D721Med (cell line): Measurements from ENCODE around the gene COL15A1.
"Not testable (repeated sequence)": the region's sequence is repeated elsewhere in the genome, so short reads cannot be mapped to it uniquely, and the experiment has no call there.

Experiments
- DNase-seq: peaks from one replicate; pipeline ENCODE4 v3.0.0; 2011; ENCODE audit warnings: low spot score; ENCODE audit not compliant: insufficient read length
- FAIRE-seq: peaks from 2 replicates; lab custom pipeline; 2011; peaks lifted over from hg19 to GRCh38; lab: Jason Lieb, UNC
- TF ChIP-seq, protein P1 (sequence below): IDR thresholded peaks from 2 replicates; pipeline ENCODE4 v1.5.1; 2012; ENCODE audit warnings: mild to moderate bottlenecking, control low read depth; ENCODE audit not compliant: insufficient read depth; ENCODE audit errors: missing control alignments

COL15A1 gene

DNA sequence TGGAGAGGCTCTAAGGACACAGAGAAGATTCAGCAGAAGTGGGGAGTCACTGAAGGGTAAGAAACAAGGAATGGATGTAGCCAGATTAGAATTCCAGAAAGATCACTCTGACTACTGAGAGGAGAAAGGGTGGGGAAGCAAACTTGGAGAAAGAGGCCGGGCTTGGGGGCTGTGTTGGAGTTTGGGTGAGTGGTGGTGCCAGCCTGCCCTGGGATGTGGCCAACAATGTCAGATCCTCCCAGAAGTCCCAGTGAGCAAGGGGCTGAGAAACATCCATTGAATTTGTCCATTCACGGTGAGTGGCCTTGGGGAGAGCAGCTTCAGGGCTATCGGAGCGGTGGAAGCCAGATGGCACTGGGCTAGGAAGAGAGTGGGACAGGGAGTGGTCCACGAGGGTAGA lies 60.4 kb downstream of the COL15A1 start:
- no peak for FAIRE-seq
- no peak for DNase-seq
- TF ChIP-seq, protein P1, sequence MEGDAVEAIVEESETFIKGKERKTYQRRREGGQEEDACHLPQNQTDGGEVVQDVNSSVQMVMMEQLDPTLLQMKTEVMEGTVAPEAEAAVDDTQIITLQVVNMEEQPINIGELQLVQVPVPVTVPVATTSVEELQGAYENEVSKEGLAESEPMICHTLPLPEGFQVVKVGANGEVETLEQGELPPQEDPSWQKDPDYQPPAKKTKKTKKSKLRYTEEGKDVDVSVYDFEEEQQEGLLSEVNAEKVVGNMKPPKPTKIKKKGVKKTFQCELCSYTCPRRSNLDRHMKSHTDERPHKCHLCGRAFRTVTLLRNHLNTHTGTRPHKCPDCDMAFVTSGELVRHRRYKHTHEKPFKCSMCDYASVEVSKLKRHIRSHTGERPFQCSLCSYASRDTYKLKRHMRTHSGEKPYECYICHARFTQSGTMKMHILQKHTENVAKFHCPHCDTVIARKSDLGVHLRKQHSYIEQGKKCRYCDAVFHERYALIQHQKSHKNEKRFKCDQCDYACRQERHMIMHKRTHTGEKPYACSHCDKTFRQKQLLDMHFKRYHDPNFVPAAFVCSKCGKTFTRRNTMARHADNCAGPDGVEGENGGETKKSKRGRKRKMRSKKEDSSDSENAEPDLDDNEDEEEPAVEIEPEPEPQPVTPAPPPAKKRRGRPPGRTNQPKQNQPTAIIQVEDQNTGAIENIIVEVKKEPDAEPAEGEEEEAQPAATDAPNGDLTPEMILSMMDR = no peak

DNA sequence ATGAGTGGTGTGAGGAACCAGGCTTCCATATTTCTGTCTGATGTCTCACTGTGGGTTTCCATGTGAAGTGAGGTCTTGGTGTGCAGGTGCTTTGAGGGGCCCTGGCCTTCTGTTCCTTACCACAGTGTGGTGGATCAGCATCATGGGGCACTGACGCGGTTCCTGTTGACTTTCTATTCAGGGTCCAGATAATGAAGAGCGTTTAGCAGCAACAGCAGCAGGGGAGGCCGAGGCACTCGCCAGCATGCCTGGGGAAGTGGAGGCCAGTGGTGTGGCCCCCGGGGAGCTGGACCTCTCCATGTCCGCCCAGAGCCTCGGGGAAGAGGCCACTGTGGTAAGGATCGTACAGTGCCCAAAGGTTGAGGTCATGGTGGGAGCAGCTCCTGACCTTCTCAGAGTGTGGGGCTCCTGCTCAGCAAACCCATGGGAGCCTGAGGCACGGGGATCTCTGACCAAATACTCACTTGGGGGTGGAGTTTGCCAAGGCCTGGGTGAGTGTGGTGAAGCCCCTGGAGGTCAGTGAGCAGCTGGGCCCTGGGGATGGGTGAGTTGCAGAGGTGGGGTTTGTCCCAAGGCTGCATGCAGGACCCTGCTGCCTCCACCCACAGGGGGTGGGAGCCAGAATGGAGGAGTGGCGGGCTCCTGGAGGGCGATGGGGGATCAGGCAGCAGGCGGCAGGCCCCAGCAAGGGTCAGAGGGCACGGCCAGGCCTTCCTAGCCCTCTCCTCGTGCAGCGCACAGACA lies 61.2 kb downstream of the COL15A1 start:
- DNase-seq (no peak), FAIRE-seq (no peak)
- TF ChIP-seq, protein P1 = no peak

DNA sequence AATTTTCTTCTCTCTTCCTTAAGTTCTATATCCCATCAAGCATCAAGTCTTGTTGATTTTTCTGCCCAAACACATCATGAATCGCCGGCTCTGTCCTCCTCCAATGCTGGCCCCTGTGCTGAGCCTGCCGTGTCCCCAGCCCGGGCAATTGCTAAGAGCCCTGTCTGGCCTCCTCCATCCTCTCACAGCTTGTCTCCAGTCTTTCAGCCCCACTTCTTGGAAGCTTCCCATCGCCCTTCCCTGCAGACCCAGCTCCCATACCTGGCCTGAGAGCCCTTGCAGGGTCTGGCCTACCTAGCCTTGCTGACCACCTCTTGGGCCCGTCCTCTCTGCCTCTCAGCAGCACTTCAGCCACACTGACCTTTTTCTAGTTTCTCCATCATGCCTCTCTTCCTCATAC lies 61.9 kb downstream of the COL15A1 start:
- FAIRE-seq (no peak), DNase-seq (no peak)
- TF ChIP-seq, protein P1 = no peak

DNA sequence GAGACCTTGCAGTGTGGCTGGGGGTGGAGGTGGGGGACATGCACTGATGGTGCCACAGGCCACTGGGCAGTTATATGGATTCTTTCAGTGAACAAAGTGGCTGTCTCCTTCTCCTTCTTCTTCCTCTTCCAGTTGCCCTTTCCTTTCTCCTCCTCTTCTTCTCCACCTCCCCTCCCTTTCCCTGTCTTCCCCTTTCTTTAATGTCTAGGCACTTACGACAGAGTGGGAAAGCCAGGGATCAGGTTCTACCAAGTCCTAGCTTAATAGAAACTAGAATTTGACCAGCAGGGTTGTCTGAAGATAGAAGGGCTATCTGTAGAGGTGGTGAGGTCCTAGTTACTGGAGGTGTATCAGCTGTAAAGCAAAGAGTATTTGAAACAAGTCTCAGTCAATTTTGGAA lies 62.8 kb downstream of the COL15A1 start:
- TF ChIP-seq, protein P1 = no peak
- DNase-seq (no peak), FAIRE-seq (no peak)

DNA sequence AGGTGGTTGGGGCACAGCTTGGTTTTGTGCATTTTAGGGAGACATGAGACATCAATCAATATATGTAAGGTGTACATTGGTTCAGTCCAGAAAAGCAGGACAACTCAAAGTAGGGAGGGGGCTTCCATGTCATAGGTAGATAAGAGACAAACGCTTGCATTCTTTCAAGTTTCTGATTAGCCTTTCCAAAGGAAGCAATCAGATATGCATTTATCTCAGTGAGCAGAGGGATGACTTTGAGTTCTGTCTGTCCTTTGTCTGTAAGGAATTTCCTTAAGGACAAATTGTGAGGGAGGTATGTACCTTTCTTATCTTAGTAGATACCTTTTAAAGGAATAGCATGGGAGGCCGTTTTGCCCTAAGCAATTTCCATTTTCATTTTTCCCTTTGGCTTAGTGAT lies 63.3 kb downstream of the COL15A1 start:
- DNase-seq = no peak
- TF ChIP-seq, protein P1 = no peak
- no peak for FAIRE-seq

DNA sequence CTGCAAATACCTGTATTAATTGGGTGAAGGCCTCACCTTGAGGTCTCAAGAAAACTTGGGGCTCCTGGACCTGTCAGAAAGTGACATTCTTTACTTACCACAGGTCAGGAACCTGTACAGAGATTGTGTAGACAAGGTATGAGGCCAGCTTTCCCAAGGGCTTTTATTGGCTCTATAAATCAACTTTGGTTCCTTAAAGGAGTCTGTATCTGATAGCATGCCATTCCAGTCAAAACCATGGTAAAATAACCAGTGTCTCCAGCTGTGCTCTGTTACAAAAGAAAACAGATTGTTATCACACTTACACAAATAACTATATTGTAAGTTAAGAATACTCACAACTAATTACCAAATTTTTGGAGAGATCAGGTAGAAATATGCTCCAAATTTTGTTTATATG lies 64.5 kb downstream of the COL15A1 start:
- TF ChIP-seq, protein P1 = no peak
- DNase-seq (no peak), FAIRE-seq (no peak)

DNA sequence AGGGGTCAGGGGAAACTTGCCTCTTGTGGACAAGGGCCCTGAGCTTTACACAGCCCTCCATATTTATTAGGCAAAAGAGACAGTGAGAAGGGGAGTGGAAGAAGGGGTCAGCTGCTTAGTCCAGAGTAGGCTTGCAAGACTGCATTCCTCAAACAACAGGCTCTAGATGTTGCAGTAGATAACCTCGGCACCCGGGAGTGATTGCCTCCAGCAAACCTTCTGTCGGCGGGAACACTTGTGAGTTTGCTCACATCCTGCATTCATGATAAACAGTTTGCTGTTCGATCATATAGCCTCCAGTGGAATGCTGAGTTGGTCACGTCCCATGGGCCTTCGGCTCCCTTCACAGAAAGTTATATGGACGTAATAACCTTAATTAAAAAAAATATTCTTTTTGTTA lies 66.7 kb downstream of the COL15A1 start:
- DNase-seq, FAIRE-seq: not testable (repeated sequence)
